Fibroblast of skin of back (primary cell): ENCODE measurements around the gene KCTD19. TPM values are rescaled to one million over a fixed set of nuclear protein-coding genes. Genes with fewer than 3 reads are reported as not detected.
"Not testable (repeated sequence)": the region's sequence is repeated elsewhere in the genome, so short reads cannot be mapped to it uniquely, and the experiment has no call there.

Experiments used
- DNase-seq: peaks from one replicate; pipeline ENCODE4 v3.0.0-alpha.2; 2013
- polyA plus RNA-seq, 2 experiments: library from polyadenylated mRNA; unstranded; fragments of 120-200 nt; gene quantifications; one replicate each; pipeline ENCODE4 v1.2.1, GENCODE V29; 2013; ENCODE audit not compliant: insufficient read length in 2 of 2

KCTD19 gene
- 0.12 TPM for polyA plus RNA-seq (2013, experiment 1 of 2; ENCODE audit: insufficient read length)
- polyA plus RNA-seq (2013, experiment 2 of 2; ENCODE audit: insufficient read length): 0.32 TPM

DNA sequence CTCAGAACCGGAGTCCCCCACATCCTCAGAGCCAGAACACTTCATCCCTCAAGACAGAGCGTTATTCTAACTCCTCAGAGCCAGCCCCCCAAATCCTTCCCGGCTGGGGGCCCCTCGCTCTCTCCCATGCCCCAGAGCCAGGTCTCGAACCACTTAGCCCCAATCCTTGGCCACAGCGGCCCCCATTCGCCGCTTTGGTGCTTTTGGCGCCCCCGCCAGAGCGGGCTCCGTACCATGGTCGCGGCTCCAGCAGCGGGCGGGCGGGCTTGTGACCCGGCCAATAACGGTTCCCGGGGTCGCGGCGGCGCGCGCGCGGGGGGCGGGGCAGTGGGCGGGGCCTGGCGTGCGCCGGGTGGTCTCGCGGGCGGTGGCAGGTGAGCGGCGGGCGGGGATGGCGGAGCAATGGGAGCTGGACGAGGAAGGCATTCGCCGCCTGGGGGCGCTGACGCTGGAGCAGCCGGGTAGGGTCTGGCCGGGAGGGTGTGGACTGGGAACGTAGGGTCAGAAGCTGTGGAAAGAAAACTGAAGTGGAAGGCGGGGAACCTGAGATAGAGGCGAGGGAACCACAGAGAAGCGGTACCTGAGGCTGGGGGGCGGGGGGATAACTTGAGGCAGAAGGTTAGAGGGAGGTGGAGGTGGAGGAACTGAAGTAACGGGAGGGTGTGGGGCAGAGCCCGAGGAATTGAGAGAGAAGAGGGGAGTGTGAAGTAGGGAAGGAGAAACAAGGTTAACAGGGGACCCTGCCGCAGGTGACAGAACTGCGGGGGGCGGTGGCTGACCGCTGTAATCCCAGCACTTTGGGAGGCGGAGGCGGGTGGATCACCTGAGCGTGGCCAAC, at the start of gene KCTD19, which contains the start of gene LRRC36:
TSS of gene KCTD19 (minus strand) at position 270 of the 838 bp plus-strand sequence. CDS start at position 236, 34 bp downstream.
TSS of gene LRRC36 (plus strand) at position 344 of the 838 bp plus-strand sequence. CDS start at position 392, 48 bp downstream.
- DNase-seq: peak; percentile 12

DNA sequence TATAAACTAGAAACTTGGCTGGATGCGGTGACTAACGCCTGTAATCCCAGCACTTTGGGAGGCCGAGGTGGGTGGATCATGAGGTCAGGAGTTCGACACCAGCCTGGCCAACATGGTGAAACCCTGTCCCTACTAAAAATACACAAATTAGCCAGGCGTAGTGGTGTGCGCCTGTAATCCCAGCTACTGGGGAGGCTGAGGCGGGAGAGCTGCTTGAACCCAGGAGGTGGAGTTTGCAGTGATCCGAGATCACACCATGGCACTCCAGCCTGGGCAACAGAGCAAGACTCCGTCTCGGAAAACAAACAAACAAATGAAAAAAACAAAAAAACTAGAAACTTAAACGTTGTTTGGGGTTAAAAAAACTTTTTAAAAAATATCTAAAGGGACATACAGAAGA, 49.5 kb upstream of the KCTD19 start:
- not testable (repeated sequence) for DNase-seq

DNA sequence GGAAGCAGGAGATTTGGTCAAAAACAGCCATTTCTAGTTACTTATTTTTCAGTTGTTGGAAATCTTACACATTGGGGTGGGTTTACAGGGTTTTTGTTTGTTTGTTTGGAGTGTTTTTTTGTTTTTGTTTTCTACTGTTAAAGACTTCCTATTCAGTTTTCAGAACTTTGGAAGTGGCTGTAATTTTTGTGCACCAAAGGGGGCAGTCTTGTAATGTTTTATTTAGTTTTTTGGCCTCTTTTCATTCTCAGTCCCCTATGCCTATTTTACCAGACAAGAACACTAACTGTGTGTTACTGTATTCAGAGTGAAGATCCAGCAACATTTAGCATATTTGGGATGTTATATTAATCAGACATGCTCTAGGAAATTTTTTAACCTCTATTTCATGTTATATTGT, 46.1 kb upstream of the KCTD19 start:
- DNase-seq: no peak

DNA sequence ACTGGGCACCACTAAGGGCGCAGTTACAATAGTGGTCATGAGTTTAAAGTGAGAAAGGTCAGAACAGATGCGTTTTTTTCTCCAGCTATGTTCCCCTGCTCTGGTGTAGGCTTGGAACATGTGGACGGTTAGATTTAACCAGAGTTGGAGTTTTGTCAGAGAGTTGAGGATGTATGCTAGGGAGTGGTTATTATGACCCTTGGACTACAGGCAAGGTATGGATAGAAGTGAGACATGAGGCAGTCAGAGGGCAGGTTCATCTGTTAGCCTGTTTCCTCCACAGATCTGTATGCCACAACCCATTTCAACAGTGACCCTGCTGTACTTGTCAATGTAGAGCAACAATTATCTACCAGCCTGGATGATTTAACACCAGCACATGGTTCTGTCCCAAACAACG, 44.1 kb upstream of the KCTD19 start:
- DNase-seq: no peak

DNA sequence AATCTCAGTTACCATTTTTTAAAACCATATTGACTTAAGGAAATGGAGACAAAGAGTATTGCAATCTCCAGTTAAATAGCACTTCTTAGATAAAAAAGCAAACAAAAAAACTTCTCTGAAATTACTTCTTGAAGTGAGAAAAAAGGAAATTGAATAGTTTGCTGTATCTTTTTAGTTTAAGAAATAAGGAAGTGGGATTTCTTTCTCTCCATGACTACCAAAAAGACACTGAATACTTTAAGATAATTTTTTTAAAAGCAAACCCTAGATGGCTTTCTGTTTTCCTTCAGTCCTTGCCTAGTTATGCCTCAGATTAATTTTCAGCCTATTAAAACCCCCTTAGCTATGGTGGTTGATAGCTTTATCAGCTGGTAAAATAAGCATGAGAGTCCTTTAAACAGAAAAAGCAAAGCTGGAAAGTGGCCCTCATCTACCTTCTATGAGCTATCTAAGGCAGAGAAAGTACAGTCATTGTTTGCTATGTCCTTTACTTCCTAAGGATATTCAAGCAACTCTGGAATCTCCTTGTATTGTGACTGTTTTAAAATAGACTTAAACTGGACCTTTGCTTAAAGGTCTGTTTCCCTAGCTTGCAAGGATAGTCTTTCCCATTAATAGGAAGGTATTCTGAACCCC, 38.2 kb upstream of the KCTD19 start:
- DNase-seq: no peak

DNA sequence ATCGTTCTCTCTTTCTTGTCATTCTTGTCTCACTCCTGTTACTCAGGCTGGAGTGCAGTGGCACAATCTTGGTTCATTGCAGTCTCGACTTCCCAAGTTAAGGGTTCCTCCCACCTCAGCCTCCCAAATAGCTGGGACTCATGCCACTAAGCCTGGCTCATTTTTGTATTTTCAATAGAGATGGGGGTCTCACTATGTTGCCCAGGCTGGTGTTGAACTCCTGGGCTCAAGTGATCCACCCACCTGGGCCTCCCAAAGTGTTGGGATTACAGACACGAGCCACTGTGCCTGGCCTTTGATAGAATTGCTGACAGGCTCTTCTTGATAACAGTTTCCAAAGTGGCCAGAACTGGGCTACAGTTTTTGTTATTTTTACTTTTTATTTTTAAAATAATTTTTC, 34.5 kb upstream of the KCTD19 start:
- no peak for DNase-seq

DNA sequence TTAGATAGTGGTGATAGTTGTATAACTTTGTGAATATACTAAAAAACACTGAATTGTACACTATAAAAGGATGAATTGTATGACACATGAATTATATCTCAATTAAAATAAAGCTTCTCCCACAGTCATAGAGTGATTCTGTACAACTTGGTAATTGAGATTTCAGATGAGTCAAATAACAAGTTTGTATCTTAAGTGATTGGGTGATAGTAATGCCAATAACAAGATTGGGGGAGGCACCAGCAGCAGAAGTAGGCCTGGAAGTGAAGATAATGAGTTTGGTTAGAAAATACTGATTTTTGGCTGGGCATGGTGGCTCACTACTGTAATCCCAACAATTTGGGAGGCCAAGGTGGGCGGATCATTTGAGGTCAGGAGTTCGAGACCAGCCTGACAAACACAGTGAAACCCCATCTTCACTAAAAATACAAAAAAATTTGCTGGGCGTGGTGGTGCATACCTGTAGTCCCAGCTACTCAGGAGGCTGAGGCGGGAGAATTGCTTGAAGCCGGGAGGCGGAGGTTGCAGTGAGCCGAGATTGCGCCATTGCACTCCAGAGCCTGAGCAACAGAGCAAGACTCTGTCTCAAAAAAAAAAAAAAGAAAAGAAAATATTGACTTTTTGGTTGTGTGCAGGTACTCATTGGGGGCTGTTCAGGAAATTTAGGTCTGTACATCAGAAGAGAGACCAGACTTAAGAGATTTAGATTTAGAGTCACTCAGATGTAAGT, 33.2 kb upstream of the KCTD19 start:
- DNase-seq: not testable (repeated sequence)

DNA sequence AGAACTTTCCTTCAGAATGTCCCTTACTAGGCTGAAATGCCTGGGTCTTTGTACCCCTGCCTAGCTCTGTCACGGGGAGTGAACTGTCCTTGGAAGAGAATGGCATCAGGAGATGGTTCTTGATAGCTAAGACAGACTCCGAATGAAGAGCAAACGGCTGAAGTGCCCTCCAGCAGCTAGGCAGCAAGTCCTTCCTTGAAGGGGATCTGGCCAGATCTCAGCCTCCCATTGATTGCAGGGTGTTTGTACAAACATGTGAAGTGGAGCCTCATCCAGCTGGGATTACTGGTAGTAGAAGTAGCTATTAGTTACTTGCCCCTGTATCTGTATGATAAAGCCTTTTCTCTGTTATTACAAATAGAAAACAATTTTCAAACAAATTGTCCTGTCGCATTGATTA, 31.0 kb upstream of the KCTD19 start:
- no peak for DNase-seq

DNA sequence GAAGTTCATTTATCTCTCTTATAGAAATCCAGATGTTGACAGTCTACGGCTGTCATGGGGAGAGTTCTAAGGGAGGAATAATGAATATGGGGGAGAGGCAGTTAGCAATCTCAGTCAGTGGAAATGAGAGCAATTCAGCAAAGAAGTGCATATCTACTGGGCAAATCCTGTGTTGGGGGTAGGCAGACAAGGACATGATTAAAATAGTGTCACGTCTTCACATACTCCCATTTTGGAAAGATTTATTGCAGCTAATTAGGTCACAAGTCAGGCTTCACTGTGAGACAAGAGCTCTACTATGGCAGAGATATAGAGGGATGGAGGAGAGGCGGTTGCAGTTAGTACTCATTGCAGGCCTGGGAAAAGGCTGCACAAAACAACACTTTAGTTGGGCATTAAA, 29.9 kb upstream of the KCTD19 start:
- no peak for DNase-seq

DNA sequence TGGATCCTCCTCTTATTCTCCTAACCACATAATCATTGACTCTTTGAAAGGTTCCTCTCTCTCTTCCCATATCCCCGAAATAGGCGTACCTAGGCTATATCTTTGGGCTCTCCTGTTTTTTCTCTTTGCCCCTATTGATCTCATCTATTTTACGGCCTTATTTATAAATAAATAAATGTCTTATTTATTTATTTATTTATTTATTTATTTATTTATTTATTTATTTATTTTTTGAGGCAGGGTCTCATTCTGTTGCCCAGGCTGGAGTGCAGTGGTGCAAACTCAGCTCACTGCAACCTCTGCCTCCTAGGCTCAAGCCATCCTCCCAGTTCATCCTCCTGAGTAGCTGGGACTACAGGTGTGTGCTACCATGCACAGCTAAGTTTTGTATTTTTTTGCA, 25.9 kb upstream of the KCTD19 start:
- DNase-seq: not testable (repeated sequence)

DNA sequence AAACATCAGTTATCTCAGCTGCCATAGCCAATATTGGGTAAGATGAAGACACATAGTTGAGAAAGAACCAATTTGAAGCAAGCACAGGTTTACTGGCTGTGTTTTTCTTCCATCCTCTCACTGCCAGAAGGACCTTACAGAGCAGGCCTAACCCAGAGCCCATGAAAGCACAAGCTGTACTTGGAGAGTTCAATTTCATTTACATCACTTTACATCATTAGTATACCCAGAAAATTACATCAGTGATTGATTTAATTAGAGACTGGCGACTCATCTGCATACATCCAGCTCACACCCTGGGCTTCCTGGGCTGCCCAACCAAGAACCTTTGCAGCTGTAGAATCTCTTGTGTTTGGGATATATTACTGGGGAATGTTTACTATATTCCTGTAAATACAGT, 23.8 kb upstream of the KCTD19 start:
- no peak for DNase-seq

DNA sequence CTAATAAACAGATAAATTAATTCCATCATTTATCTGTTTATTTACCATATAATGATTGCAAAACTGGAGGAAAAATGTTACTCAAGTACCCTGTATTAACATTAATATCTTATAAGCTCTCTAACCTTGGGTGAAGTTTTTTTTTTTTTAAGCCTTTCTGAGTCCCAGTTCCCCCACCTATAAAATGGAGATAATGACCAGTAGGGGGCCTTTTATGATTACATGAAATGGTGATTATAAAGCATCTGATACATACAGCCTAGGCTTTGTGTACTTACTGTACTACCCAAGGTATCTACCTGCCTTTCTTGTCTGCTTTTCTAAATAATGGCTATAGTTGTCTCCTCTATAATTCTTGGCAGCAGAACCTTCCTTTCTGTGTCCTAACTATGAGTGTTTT, 22.6 kb upstream of the KCTD19 start:
- DNase-seq: peak; percentile 42

DNA sequence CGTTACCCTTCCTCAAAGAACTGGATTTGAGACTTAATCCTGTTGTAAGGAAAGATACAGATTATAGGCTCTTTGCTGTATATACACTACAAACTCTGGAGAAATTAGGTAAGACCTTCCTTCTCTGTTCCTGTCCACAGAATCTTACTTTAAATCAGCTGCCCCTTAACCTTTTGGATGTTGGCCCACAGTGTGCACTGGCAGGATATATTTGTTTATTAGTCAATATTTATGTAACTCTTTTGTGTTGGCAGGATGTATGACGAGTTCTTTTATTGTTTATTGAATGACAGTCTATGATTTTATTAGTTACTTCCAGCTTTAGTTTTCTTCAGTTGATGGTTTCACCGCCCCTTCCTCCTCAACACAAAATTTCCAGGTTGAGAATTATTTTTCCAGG, 19.8 kb upstream of the KCTD19 start:
- DNase-seq: no peak

DNA sequence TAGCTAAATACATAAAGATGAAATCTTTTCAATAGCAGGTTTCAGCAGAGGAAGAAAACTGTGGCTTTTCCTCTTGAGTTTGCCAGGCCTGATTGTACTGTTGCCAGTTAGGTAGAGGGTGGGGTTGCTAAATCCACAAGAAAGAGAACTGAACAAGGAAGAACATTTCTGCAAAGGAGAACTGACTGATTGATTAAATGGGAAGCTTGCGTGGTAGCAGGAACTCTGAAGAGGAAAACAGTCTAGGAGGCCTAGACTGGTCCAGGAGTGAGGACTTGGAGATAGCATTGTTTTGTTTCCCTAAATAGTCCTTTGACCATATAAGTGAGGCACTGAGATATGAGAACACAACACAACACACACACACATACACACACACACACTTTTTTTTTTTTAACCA, 18.9 kb upstream of the KCTD19 start:
- no peak for DNase-seq

DNA sequence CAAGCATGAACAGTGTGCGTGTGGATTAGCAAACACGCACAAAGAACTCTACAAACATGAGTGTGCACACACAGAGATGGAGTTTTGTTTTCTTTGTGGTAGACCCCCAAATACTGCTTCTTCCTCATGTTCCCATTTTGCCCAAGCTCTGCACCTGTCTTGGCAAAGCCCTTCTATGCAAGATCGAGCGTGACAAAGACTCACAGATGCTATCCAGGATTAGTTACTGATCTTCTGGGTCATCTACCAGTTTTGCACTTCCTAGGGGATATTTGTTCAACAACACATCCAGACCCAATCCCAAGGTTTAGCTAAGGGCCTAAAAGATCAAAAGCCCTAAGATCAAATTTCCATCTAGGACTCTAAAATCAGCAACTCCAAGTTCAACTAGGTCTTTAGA, 16.1 kb upstream of the KCTD19 start:
- no peak for DNase-seq

DNA sequence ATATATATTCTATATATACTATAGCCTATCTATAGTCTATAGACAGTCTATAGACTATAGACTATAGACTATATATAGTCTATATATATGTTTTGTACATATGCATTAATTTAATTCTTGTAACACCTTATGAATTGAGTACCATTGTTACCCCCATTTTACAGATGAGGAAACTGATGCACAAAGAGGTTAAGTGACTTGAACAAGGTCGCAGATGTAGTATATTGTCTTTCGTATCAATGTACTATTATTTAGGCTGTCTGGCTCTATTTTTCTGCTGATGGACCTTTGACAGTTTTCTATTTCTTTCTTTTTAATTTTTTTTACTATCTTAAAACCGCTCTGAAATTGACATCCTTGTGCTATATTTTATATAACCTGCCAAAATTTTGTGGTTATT, 14.7 kb upstream of the KCTD19 start:
- no peak for DNase-seq

DNA sequence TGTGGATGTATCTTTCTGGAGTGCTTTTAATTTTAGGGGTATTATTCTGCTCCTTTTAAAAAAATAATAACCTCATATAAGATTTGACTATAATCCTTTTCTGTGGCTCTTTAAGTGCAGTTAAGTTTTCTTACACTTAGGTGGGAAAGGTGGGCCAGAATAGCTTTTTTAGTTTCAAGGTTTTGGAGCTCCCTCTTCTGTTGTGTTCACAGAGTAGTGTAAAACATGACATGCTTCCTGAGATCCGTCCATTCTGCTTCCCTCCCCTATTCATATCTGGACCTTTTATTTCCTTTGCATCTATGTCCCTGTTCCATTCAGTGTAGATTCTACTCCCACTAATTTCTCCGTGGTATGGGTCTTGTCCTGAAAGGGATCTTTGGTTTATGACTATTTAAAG, 12.9 kb upstream of the KCTD19 start:
- peak; percentile 21 for DNase-seq

DNA sequence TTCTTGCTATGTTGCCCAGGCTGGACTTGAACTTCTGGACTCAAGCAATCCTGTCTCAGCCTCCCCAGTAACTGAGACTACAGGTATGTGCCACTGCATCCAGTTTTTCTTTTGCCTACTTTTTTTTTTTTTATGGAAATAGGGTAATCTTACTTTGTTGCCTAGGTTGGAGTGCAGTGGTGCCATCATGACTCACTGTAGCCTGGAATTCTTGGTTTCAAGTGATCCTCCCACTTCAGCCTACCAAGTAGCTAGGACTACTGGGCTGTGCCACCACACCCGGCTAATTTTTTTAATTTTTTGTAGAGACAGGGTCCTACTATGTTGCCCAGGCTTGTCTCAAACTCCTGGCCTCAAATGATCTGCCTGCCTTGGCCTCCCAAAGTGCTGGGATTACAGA, 10.1 kb upstream of the KCTD19 start:
- DNase-seq: peak; percentile 9

DNA sequence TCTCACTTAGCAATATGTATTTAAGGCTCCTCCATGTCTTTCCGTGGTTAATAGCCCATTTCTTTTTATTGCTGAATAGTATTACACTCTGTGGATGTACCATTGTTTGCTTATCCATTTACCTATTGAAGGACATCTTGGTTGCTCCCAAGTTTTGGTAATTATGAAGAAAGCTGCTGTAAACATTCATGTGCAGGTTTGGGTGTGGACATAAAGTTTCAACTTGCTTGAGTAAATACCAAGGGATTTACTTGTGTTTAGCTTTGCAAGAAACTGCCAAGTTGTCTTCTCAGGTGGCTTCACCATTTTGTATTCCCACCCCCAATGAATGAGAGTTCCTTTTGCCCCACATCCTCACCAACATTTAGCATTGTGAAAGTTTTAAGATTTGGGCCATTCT, 9.6 kb upstream of the KCTD19 start:
- DNase-seq: no peak

DNA sequence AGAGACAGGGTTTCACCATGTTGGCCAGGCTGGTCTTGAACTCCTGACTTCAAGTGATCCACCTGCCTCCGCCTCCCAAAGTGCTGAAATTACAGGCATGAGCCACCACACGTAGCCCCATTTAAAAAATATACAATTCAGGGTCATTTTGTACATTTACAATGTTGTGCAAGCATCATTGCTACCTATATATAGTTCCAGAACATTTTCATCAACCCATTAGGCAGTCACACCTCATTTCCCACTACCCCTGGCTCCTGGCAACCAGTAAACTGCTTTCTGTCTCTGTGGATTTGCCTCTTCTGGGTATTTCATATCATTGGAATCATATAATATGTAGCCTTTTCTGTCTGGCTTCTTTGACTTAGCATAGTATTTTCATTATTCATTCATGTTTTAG, 6.8 kb upstream of the KCTD19 start:
- DNase-seq: no peak

DNA sequence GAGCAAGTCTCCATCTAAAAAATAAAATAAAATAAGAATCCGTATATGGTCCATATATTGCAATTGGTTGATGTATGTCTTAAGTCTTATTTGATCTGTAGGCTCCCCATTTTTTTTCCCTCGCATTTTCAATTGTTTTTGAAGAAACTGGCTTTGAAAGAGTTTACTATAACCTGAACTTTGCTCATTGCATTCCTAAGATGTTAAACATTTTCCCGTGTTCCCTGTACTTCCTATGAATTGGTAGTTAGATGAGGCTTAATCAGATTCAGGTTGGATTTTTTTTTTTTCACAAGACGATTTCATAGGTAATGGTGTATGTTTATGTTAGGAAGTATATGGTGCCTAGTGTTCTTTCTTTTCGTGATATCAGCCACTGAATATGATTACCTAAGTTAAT, 3.4 kb upstream of the KCTD19 start:
- DNase-seq: no peak

DNA sequence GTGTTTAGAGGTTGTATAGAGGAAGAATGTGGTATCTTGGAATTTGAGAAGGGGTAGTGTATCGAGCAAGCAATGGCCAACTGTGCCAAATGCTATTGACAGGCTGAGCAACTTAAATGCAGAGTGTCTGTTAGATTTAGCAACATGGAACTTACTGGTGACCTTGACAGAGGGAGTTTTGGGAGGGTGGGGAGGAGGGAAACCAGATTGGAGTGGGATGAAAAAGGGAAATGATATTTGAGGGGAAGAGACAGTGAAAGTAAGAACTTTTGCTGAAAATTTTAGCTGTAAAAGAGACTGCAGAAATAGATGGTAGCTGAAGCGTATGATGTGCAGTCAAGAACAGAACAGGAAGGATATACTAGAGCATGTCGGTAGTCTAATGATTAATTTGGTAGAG, 1.2 kb upstream of the KCTD19 start:
- DNase-seq: no peak

DNA sequence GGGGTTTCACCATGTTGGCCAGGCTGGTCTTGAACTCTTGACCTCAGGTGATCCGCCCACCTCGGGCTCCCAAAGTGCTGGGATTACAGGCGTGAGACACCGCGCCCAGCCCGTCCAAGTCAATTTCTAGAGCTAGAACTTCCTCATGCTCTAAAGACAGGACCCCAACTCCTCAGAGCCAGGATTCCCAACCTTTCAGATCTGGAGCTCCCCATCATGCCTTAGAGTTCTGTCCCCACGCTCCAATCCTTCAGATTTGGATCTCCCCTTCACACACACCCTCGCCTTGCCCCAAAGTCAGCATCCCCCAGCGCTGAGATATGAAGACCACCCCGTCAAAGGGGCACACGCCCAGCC, 448 bp downstream of the KCTD19 start:
- DNase-seq: no peak
